ENCODE data around the gene CTNND2. TPM values are rescaled to one million over a fixed set of nuclear protein-coding genes. Genes with fewer than 3 reads are reported as not detected.

CTNND2 gene
- total and polyA plus RNA-seq, 9 of the 15 experiments (the other 6 are each of a cell fraction or from before 2014, with no cell fraction given), result 0.03 to 0.35 TPM; not detected in 7

DNA sequence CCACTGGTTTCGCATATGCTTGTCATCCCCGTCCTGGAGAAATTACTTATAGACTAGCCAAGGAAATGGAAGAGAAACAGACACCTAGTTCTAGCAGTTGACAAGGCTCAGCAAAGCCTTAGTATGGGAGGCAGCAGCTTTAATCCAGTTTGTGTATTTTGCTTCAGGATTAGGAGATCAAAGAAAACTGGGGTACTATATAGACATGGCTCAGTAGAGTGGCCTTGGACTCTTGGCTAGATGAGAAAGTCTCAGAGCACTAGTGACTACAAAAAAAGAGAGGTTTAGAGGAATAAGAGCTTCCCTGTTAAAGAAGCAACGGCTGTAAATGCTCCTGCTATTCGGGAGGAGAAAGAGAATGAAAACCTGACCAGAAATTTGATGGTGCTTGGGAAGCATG, 349.1 kb downstream of the CTNND2 start:
- CTCF ChIA-PET (ENCODE audit: low intra/inter-chr PET ratio), result no interaction called here
- intact Hi-C loops (cut with micrococcal nuclease), result no loop called here
- no peak overlapping the region for H3K4me2 ChIP-seq (ENCODE audit: insufficient read depth, low read length)
- H3K9me3 ChIP-seq (replicated peaks; ENCODE audit: control insufficient read depth, insufficient read depth, low read depth, low read length), result no peaks in the 10 kb centered on the region
- TF ChIP-seq, protein P1, sequence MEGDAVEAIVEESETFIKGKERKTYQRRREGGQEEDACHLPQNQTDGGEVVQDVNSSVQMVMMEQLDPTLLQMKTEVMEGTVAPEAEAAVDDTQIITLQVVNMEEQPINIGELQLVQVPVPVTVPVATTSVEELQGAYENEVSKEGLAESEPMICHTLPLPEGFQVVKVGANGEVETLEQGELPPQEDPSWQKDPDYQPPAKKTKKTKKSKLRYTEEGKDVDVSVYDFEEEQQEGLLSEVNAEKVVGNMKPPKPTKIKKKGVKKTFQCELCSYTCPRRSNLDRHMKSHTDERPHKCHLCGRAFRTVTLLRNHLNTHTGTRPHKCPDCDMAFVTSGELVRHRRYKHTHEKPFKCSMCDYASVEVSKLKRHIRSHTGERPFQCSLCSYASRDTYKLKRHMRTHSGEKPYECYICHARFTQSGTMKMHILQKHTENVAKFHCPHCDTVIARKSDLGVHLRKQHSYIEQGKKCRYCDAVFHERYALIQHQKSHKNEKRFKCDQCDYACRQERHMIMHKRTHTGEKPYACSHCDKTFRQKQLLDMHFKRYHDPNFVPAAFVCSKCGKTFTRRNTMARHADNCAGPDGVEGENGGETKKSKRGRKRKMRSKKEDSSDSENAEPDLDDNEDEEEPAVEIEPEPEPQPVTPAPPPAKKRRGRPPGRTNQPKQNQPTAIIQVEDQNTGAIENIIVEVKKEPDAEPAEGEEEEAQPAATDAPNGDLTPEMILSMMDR (IDR thresholded peaks at IDR 0.05 in 2 of 3, conservative IDR thresholded peaks at IDR 0.05 in 1 of 3; ENCODE audit: insufficient read depth in 2 of 3, low read depth in 1 of 3, low read length in 3 of 3), result no peak
- TF ChIP-seq ZNF79 (CRISPR knock-in tag; IDR thresholded peaks at IDR 0.05; ENCODE audit: low read depth) (no peak), MCM3 (IDR thresholded peaks at IDR 0.05) (no peak), MAFG (tag; conservative IDR thresholded peaks at IDR 0.05) (no peak), ZNF121 (CRISPR knock-in tag; conservative IDR thresholded peaks at IDR 0.05) (no peak), HOXB6 (CRISPR knock-in tag; IDR thresholded peaks at IDR 0.05; ENCODE audit: borderline replicate concordance) (no peak), PTBP1 (IDR thresholded peaks at IDR 0.05; ENCODE audit: low read depth, low read length) (no peak), SLC30A9 (CRISPR knock-in tag; IDR thresholded peaks at IDR 0.05) (no peak), HSF4 (CRISPR knock-in tag; IDR thresholded peaks at IDR 0.05; ENCODE audit: borderline replicate concordance) (no peak), ZNF146 (CRISPR knock-in tag; IDR thresholded peaks at IDR 0.05; ENCODE audit: unreplicated experiment) (no peak), ZFP1 (CRISPR knock-in tag; IDR thresholded peaks at IDR 0.05) (no peak), HNRNPK (IDR thresholded peaks at IDR 0.05; ENCODE audit: low read depth, low read length, poor library complexity, severe bottlenecking) (no peak)
- TF ChIP-seq, protein P2, sequence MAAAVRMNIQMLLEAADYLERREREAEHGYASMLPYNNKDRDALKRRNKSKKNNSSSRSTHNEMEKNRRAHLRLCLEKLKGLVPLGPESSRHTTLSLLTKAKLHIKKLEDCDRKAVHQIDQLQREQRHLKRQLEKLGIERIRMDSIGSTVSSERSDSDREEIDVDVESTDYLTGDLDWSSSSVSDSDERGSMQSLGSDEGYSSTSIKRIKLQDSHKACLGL (CRISPR knock-in tag; IDR thresholded peaks at IDR 0.05; ENCODE audit: borderline replicate concordance, poor library complexity, severe bottlenecking), result no peak
- TF ChIP-seq, protein P3, sequence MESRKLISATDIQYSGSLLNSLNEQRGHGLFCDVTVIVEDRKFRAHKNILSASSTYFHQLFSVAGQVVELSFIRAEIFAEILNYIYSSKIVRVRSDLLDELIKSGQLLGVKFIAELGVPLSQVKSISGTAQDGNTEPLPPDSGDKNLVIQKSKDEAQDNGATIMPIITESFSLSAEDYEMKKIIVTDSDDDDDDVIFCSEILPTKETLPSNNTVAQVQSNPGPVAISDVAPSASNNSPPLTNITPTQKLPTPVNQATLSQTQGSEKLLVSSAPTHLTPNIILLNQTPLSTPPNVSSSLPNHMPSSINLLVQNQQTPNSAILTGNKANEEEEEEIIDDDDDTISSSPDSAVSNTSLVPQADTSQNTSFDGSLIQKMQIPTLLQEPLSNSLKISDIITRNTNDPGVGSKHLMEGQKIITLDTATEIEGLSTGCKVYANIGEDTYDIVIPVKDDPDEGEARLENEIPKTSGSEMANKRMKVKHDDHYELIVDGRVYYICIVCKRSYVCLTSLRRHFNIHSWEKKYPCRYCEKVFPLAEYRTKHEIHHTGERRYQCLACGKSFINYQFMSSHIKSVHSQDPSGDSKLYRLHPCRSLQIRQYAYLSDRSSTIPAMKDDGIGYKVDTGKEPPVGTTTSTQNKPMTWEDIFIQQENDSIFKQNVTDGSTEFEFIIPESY (CRISPR knock-in tag; IDR thresholded peaks at IDR 0.05), result no peak
- no peaks in the 10 kb centered on the region for H3K79me2 ChIP-seq (ENCODE audit: control insufficient read depth, insufficient read depth, low read length)
- in situ Hi-C loops (cut with MboI), result no loop called here
- H4K20me1 ChIP-seq (replicated peaks; ENCODE audit: control insufficient read depth, insufficient read depth, low read length), result no peaks in the 10 kb centered on the region
- H3K9me1 ChIP-seq (ENCODE audit: control insufficient read depth, insufficient read depth, low read length), result no peaks in the 10 kb centered on the region
- H3K9ac ChIP-seq (ENCODE audit: insufficient read depth in 1 of 2, low read depth in 2 of 2, low read length in 2 of 2), result no peak overlapping the region
- no peak overlapping the region for H3K27ac ChIP-seq (ENCODE audit: extremely low read depth, low read depth, low read length)
- no peak for FAIRE-seq
- H3K36me3 ChIP-seq (ENCODE audit: control insufficient read depth, insufficient read depth, low read length), result no peaks in the 10 kb centered on the region
- no peak overlapping the region for H2AFZ ChIP-seq (ENCODE audit: low read depth, low read length)
- POLR2A ChIA-PET, result no interaction called here
- no peaks in the 10 kb centered on the region for H3K4me1 ChIP-seq (replicated peaks in 1 of 2; ENCODE audit: control insufficient read depth in 2 of 2, insufficient read depth in 2 of 2, low read length in 2 of 2)
- no TSS peak for BruUV-seq (replicated peaks)
- no peak for ATAC-seq
- H3K27me3 ChIP-seq (ENCODE audit: control insufficient read depth in 2 of 2, insufficient read depth in 2 of 2, low read length in 2 of 2), result no peaks in the 10 kb centered on the region
- no peak overlapping the region for H3K4me3 ChIP-seq
- WGBS (ENCODE audit: insufficient coverage, low coverage, missing lambda C conversion rate), result 0% methylated on average over 4 of the region's 4 CpGs
- DNase-seq (ENCODE audit: extremely low read depth in 1 of 4, low spot score in 3 of 4), result no peak

Data from K562 (cell line).